Esophagus muscularis mucosa (tissue), 4 donors: ENCODE measurements around the gene CEP104. TPM values are rescaled to one million over a fixed set of nuclear protein-coding genes. Genes with fewer than 3 reads are reported as not detected.

ENCODE experiments used
- DNase-seq: peaks from one replicate; pipeline ENCODE4 v3.0.0-alpha.2; 2017; ENCODE audit errors: extremely low spot score
- H3K27ac ChIP-seq, 4 donors: fragments of 200-600 bp; sonication (generic); replicated peaks in 1 of 4; 1 replicate in 3 of 4; 2 replicates in 1 of 4; pipeline ENCODE4 v1.5.1; 2016 to 2019; ENCODE audit warnings: mild to moderate bottlenecking in 1 of 4
- H3K27me3 ChIP-seq, 4 donors: fragments of 200-600 bp; sonication (generic); one replicate each; pipeline versions ENCODE4 v1.5.1 to v1.6.0; 2016 to 2019
- H3K36me3 ChIP-seq, 4 donors: fragments of 200-600 bp; sonication (generic); one replicate each; pipeline ENCODE4 v1.5.1; 2016 to 2019
- H3K4me1 ChIP-seq, 4 donors: fragments of 200-600 bp; sonication (generic); one replicate each; pipeline ENCODE4 v1.5.1; 2016 to 2019
- H3K4me3 ChIP-seq, 4 donors: fragments of 200-600 bp; sonication (generic); 1 replicate in 2 of 4; 2 replicates in 2 of 4; pipeline ENCODE4 v1.5.1; 2016 to 2019; ENCODE audit warnings: mild to moderate bottlenecking in 4 of 4, moderate library complexity in 1 of 4
- H3K9me3 ChIP-seq, 4 donors: fragments of 200-600 bp; sonication (generic); 1 replicate in 3 of 4; 2 replicates in 1 of 4; pipeline ENCODE4 v1.5.1; 2016 to 2019
- EP300 ChIP-seq: sonication (generic); formaldehyde crosslinking; IDR thresholded peaks from one replicate; pipeline ENCODE4 v1.6.1; 2017; ENCODE audit warnings: antibody characterized with exemption
- POLR2A ChIP-seq: fragments of 450-650 bp; IDR thresholded peaks from one replicate; pipeline ENCODE4 v1.6.1; 2017; ENCODE audit warnings: antibody characterized with exemption, moderate library complexity, mild to moderate bottlenecking, low read depth
- POLR2AphosphoS5 ChIP-seq, 2 donors: sonication (generic); formaldehyde crosslinking; IDR thresholded peaks; one replicate each; pipeline ENCODE4 v1.6.1; 2017; ENCODE audit warnings: antibody characterized with exemption in 2 of 2
- WGBS: methylation state at CpG from one replicate; pipeline ENCODE4 v1.1.5; 2018; 5-methylcytosine and 5-hydroxymethylcytosine counted together
- intact Hi-C: fragments of 100-400 bp; cut with DNase I; formaldehyde crosslinking; loops from one replicate; pipeline ENCODE4 v1.15.1; 2023
- total RNA-seq, 4 donors: library from RNA; depleted of rRNA; stranded (reverse); fragments of >200 nt; gene quantifications; one replicate each; pipeline versions ENCODE4 v1.1.0 to v1.2.1, GENCODE V29; 2016
- TF ChIP-seq, protein P1 (sequence below), 3 experiments: fragments of 200-600 bp in 2 of 3; fragments of 450-650 bp in 1 of 3; sonication (generic) in 2 of 3; IDR thresholded peaks; one replicate each; pipeline ENCODE4 v1.5.1; 2017 to 2019; ENCODE audit warnings: antibody characterized with exemption in 3 of 3, mild to moderate bottlenecking in 2 of 3, moderate library complexity in 1 of 3

The CEP104 gene
- total RNA-seq, 4 donors from 2014 or later = 42.7 to 84.2 (median 69.8) TPM

DNA sequence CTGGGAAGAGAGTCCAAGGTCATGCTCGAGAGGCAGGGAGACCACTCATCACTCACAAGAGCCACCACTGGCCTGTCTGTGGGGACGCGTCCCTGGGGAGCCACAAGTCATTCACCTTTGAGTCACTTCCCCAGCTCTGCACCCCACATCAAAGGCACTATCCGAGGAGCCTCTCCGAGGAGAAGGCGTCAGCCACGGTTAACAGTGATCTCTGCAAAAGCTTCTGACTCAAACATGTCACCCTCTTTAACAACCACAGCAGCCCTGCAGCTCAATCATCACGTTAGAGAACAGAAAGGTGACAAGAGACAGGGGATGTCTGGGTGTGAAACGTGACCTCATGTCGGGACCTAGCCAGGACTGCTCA is 69.7 kb downstream of the CEP104 start:
- Histone ChIP-seq H3K36me3 (peaks cover 35 to 99% (median 66%) of the 10 kb centered on the region in 4 donors), H3K27ac (no peak overlapping the region), H3K4me1 (peaks cover 5 to 49% (median 25%) of the 10 kb centered on the region in 4 donors), H3K27me3 (no peaks in the 10 kb centered on the region), H3K4me3 (no peak overlapping the region), H3K9me3 (no peaks in the 10 kb centered on the region)
- 79% methylated on average over 7 of the region's 10 CpGs for WGBS
- intact Hi-C loops = no loop called here
- TF ChIP-seq, protein P1, sequence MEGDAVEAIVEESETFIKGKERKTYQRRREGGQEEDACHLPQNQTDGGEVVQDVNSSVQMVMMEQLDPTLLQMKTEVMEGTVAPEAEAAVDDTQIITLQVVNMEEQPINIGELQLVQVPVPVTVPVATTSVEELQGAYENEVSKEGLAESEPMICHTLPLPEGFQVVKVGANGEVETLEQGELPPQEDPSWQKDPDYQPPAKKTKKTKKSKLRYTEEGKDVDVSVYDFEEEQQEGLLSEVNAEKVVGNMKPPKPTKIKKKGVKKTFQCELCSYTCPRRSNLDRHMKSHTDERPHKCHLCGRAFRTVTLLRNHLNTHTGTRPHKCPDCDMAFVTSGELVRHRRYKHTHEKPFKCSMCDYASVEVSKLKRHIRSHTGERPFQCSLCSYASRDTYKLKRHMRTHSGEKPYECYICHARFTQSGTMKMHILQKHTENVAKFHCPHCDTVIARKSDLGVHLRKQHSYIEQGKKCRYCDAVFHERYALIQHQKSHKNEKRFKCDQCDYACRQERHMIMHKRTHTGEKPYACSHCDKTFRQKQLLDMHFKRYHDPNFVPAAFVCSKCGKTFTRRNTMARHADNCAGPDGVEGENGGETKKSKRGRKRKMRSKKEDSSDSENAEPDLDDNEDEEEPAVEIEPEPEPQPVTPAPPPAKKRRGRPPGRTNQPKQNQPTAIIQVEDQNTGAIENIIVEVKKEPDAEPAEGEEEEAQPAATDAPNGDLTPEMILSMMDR (IDR thresholded peaks at IDR 0.05) = no peak
- no peak for TF ChIP-seq POLR2A
- no peak for TF ChIP-seq EP300
- no peak for TF ChIP-seq POLR2AphosphoS5 (IDR thresholded peaks at IDR 0.05)
- no peak for DNase-seq

DNA sequence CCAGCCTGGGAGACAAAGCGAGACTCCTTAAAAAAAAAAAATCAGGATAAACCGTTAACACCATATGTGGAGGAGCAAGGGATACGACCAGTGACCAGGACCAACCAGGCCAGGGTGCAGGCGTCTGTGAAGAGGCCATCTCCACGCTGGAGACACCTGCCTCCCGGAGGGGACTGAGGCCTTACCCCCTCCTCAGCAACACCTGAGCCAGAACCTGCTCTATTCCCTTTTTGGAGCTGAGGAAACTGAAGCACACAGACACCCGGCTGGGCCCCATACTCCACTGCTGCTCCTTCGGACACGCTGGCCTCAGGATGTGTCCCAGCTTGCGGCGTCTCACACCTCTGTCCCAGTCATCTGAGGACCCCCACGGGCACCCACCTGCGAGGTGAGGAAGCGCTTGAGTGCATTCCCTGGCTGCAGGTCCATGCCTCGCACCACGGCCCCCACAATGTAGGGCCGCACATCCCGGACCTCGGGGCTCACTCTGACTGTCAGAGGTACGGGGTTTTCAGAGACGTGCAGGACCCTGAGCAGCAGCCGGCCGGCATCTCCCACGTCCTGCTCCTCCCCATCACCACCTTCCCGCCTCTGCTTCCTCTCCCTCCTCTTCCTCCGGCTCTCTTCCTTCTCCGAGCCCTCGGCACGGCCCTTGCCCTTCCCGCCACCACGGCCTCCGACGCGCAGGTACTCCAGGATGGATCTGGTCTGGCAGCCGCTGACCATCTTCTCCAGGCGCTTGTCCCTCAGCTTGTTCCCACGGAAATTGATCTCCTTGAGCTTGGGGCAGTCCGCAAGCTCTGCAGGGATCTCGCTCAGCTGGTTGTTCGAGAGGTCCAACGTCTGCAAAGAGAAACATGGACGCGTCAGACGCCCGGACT is 70.3 kb downstream of the CEP104 start:
- DNase-seq = no peak
- Histone ChIP-seq H3K4me3 (no peak overlapping the region), H3K36me3 (peaks cover 41 to 99% (median 72%) of the 10 kb centered on the region in 4 donors), H3K9me3 (no peaks in the 10 kb centered on the region), H3K27me3 (no peaks in the 10 kb centered on the region), H3K4me1 (peaks cover 5 to 43% (median 25%) of the 10 kb centered on the region in 4 donors), H3K27ac (no peak overlapping the region)
- TF ChIP-seq, protein P1 (IDR thresholded peaks at IDR 0.05) = no peak
- TF ChIP-seq EP300 = no peak
- no peak for TF ChIP-seq POLR2AphosphoS5 (IDR thresholded peaks at IDR 0.05)
- no peak for TF ChIP-seq POLR2A
- intact Hi-C loops = no loop called here
- WGBS = 90% methylated on average over 40 of the region's 45 CpGs

DNA sequence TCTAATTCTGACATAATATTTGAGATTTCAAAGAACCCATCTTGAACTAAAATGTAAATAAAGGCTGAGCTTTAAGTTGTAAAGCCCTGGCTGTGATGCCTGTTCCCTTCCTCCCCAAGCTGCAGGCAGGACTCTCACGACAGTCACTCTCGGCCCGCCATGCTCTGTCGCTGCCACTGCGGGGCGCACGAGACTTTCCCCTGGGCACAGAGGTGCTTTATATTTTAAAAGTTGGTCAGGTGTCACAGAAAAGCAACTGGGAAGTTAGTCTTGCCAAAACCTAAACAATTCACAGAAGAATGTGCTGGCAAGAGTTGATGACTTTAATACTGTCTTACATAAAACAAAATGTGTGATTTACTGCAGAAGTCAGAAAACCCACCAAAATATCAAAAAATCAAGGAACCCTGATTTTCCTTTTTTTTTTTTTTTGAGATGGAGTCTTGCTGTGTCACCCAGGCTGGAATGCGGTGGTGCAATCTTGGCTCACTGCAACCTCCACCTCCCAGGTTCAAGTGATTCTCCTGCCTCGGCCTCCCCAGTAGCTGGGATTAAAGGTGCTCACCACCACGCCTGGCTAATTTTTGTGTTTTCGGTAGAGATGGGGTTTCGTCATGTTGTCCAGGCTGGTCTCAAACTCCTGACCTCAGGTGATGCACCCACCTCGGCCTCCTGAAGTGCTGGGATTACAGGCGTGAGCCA is 71.4 kb downstream of the CEP104 start:
- no peak for DNase-seq
- Histone ChIP-seq H3K4me3 (no peak overlapping the region), H3K27me3 (no peaks in the 10 kb centered on the region), H3K27ac (no peak overlapping the region), H3K36me3 (peaks cover 52 to 100% (median 81%) of the 10 kb centered on the region in 4 donors), H3K9me3 (no peaks in the 10 kb centered on the region), H3K4me1 (peaks cover 5 to 32% (median 17%) of the 10 kb centered on the region in 4 donors)
- intact Hi-C loops = no loop called here
- WGBS = 84% methylated on average over 14 of the region's 14 CpGs
- TF ChIP-seq, protein P1 (IDR thresholded peaks at IDR 0.05) = peak; percentile 12 to 40 (median 25)
- TF ChIP-seq POLR2A = no peak

DNA sequence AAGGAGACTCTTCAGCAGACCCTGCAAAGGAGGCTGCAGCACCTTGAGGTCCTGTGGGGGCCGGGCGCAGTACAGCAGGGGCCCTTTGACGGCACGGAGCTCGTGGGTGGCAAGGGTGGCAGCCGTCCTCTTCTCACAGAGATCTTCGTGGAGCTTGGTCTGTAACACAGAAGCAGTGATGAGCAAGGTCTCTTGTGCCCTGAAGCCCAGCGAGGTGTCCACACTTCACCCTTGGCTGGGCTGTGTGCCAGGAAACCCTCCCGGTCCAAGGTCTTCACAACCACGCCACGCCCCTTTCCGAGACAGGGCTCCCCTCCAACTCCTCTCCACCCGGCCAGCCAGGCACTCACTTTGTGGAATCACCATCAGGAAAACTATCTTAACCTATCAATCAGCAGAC is 72.0 kb downstream of the CEP104 start:
- H3K4me1 ChIP-seq = peaks cover under 1 to 26% (median 12%) of the 10 kb centered on the region in 4 donors
- H3K9me3 ChIP-seq = no peaks in the 10 kb centered on the region
- DNase-seq = no peak
- H3K4me3 ChIP-seq = no peak overlapping the region
- TF ChIP-seq POLR2AphosphoS5 (IDR thresholded peaks at IDR 0.05) = no peak
- TF ChIP-seq EP300 = no peak
- no peak for TF ChIP-seq POLR2A
- TF ChIP-seq, protein P1 (IDR thresholded peaks at IDR 0.05) = no peak
- no peak overlapping the region for H3K27ac ChIP-seq
- 70% methylated on average over 13 of the region's 13 CpGs for WGBS
- intact Hi-C loops = no loop called here
- H3K27me3 ChIP-seq = no peaks in the 10 kb centered on the region
- peaks cover 56 to 100% (median 84%) of the 10 kb centered on the region in 4 donors for H3K36me3 ChIP-seq
